Calu3 (cell line): Measurements from ENCODE around the gene ELL. TPM values are rescaled to one million over a fixed set of nuclear protein-coding genes. Genes with fewer than 3 reads are reported as not detected.

Experiments used
- BruUV-seq: library from RNA; stranded (reverse); fragments of 400-500 nt; replicated peaks from 2 replicates; lab custom pipeline; 2021; lab: Mats Ljungman, UMichigan
- CTCF ChIA-PET: fragments of 300-600 bp; sonication (Branson Sonifier 250); formaldehyde crosslinking; loops from one replicate; lab custom pipeline; 2022; ENCODE audit warnings: antibody characterized with exemption; lab: Charles Lee
- DNase-seq: peaks from one replicate; pipeline ENCODE4 v3.0.0; 2022
- H3K27ac Mint-ChIP-seq: one replicate; pipeline ENCODE4 v1.8.0; 2022; ENCODE audit warnings: mixed read lengths; ENCODE audit not compliant: unreplicated experiment
- H3K27me3 Mint-ChIP-seq: one replicate; pipeline ENCODE4 v1.8.0; 2022; ENCODE audit warnings: mixed read lengths; ENCODE audit not compliant: unreplicated experiment
- H3K36me3 Mint-ChIP-seq: one replicate; pipeline ENCODE4 v1.8.0; 2022; ENCODE audit warnings: mild to moderate bottlenecking, moderate library complexity, mixed read lengths; ENCODE audit not compliant: insufficient read depth, unreplicated experiment
- H3K4me1 Mint-ChIP-seq: one replicate; pipeline ENCODE4 v1.8.0; 2022; ENCODE audit warnings: mild to moderate bottlenecking, low read depth, mixed read lengths; ENCODE audit not compliant: unreplicated experiment
- H3K4me3 Mint-ChIP-seq: one replicate; pipeline ENCODE4 v1.8.0; 2022; ENCODE audit warnings: mild to moderate bottlenecking, low read depth, moderate library complexity, mixed read lengths; ENCODE audit not compliant: unreplicated experiment
- H3K9me3 Mint-ChIP-seq: one replicate; pipeline ENCODE4 v1.8.0; 2022; ENCODE audit warnings: low read depth, mixed read lengths; ENCODE audit not compliant: unreplicated experiment
- intact Hi-C: fragments of 100-400 bp; cut with micrococcal nuclease; formaldehyde crosslinking; loops from one replicate; pipeline ENCODE4 v1.10.0; 2022; ENCODE audit not compliant: unreplicated experiment
- total RNA-seq: library from RNA; stranded (reverse); gene quantifications from 2 replicates; pipeline ENCODE4 v1.2.3, GENCODE V29; 2022
- TF ChIP-seq, protein P1 (sequence below): fragments of 200-600 bp; IDR thresholded peaks from one replicate; pipeline ENCODE4 v1.8.0; 2022; ENCODE audit warnings: antibody characterized with exemption; ENCODE audit not compliant: unreplicated experiment

ELL gene
- total RNA-seq, 1 experiment from 2014 or later = 11.0 TPM

DNA sequence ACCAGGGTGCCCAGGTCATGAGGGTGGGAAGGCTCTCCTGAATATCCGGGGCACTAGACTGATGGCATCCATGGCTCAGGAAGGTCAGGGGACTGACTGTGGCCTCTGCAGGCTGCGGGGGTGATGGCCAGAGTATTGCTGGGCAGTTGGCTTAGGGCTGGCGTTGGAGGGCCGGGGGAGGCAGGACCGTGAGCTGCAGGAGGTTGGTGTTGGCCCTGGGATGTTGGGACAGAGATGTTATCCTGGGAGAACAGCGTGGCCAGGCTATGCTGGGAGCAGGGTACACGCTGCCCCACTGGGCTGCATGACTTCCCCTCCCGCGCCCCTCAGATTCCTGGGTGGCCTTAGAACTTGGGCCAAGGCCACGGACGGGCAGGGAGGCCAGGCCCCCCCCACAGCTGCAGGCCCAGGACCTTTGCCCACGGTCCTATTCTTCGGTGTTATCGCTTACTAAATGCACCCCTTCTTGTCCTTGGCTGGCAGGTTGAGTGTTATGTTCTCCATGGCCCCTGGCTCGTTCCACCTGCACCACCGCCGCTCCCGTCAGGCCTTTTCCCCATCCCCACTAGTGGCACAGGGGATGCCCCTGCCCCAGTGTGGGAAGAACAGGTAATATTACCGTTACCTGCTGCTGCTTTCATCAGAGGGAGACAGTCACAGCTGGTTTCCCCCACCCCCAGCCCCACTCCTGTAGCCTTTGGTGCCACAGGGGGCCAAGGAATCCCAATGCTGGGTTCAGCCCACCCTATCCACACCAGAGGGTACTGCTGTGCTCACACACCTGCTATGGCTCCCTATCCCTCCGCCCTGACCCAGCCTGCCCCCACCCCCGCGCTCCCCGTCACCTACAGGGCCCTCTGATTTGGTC lies 80.7 kb downstream of the ELL start:
- BruUV-seq = no TSS peak
- CTCF ChIA-PET = no interaction called here

DNA sequence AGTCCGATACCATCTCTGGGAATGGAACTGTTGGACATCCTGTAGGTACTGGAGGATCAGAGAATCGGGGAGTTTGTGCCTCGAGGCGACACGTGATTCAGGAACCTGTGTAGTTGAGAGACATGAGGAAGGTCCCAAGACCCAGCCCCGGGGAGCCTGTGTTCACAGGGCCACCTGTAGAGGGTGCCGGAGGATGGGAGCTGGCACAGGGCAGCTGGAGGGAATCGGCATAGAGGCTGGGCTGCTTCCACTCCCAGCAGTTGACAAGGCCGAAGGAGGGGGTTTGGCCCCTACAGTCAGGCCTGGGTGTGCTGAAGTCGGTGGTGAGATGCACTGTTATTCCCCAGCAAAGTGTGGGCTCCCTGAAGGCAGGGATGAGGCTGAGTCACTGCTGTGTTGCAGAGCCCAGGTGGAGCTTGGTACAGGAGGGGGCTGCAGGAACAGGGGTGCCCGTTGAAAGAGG lies 81.4 kb downstream of the ELL start:
- H3K27me3 Mint-ChIP-seq = no peaks in the 10 kb centered on the region
- DNase-seq = peak; percentile 49
- H3K4me3 Mint-ChIP-seq = no peak overlapping the region
- TF ChIP-seq, protein P1, sequence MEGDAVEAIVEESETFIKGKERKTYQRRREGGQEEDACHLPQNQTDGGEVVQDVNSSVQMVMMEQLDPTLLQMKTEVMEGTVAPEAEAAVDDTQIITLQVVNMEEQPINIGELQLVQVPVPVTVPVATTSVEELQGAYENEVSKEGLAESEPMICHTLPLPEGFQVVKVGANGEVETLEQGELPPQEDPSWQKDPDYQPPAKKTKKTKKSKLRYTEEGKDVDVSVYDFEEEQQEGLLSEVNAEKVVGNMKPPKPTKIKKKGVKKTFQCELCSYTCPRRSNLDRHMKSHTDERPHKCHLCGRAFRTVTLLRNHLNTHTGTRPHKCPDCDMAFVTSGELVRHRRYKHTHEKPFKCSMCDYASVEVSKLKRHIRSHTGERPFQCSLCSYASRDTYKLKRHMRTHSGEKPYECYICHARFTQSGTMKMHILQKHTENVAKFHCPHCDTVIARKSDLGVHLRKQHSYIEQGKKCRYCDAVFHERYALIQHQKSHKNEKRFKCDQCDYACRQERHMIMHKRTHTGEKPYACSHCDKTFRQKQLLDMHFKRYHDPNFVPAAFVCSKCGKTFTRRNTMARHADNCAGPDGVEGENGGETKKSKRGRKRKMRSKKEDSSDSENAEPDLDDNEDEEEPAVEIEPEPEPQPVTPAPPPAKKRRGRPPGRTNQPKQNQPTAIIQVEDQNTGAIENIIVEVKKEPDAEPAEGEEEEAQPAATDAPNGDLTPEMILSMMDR = no peak
- CTCF ChIA-PET = interaction anchor here (0.7 kb wide), 1 partner anchor 368 kb away, joined by 3 read pairs; no protein-coding TSS in a partner anchor
- no TSS peak for BruUV-seq
- peaks cover 57% of the 10 kb centered on the region for H3K36me3 Mint-ChIP-seq
- H3K27ac Mint-ChIP-seq = no peak overlapping the region
- H3K9me3 Mint-ChIP-seq = peaks cover 2% of the 10 kb centered on the region
- intact Hi-C loops = no loop called here
- H3K4me1 Mint-ChIP-seq = peaks cover 25% of the 10 kb centered on the region

More for the DNA sequence above, 80.7 kb downstream of the ELL start:
- peaks cover 55% of the 10 kb centered on the region for H3K36me3 Mint-ChIP-seq
- TF ChIP-seq, protein P1 = no peak
- no peaks in the 10 kb centered on the region for H3K27me3 Mint-ChIP-seq
- H3K4me1 Mint-ChIP-seq = peaks cover 25% of the 10 kb centered on the region
- H3K4me3 Mint-ChIP-seq = no peak overlapping the region
- intact Hi-C loops = no loop called here
- no peak overlapping the region for H3K27ac Mint-ChIP-seq
- no peak for DNase-seq
- H3K9me3 Mint-ChIP-seq = peaks cover 2% of the 10 kb centered on the region

DNA sequence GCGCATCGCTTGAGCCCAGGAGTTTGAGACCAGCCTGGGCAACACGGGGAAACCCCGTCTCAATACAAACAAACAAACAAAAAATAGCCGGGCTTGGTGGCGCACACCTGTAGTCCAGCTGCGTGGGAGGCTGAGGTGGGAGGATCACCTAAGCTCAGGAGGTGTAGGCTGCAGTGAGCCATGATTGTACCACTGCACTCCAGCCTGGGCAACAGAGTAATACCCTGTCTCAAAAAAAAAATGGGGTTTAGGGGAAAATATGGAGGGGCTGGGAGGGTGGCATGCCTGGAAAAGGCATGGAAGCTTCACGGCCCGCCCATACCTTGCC lies 82.0 kb downstream of the ELL start:
- peaks cover 57% of the 10 kb centered on the region for H3K36me3 Mint-ChIP-seq
- CTCF ChIA-PET = interaction anchor here (0.7 kb wide), 1 partner anchor 368 kb away, joined by 3 read pairs; no protein-coding TSS in a partner anchor
- no peak overlapping the region for H3K27ac Mint-ChIP-seq
- peaks cover 25% of the 10 kb centered on the region for H3K4me1 Mint-ChIP-seq
- no peaks in the 10 kb centered on the region for H3K27me3 Mint-ChIP-seq
- TF ChIP-seq, protein P1 = no peak
- H3K4me3 Mint-ChIP-seq = no peak overlapping the region
- no peak for DNase-seq
- intact Hi-C loops = no loop called here
- BruUV-seq = no TSS peak
- H3K9me3 Mint-ChIP-seq = peaks cover 2% of the 10 kb centered on the region

DNA sequence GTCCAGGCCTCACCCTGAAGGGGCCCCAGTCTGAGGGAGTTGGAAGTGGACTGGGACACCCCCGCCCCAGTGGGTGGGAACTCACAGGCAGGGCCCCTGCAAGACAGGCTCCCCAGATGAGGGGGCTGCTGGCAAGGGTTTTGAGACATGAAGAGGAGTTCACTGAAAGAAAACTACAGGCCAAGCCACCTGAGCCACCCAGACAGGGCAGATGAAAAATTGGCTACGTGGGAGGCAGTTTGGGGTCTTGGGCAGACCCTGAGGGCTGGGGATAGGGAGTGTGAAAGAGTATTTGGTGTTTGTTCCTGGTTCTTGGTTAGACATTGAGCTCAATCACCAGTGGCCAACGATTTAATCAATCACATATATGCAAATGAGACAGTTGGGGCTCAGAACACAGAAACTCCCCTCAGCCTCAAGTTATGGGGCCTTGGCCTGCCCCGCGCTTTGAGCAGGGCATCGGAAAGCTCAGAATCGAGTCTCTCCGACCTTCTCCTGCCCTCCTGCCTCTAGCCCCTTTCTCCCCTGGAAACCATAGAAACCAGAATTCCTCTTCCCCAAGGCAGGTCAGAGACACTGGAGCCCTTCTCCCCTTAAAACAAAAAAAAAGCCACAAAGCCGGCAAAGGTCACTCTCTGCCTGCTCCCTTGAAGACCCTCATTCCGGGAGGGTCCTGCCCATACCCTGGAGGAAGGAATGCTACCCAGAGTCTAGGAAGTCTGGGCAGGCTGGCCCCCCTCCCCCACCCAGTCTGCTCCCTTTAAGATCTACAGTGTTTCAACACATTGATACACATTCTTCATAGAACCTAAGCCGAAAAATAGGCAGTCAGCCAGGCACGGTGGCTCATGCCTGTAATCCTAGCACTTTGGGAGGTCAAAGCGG lies 82.6 kb downstream of the ELL start:
- peaks cover 61% of the 10 kb centered on the region for H3K36me3 Mint-ChIP-seq
- H3K9me3 Mint-ChIP-seq = peaks cover 2% of the 10 kb centered on the region
- CTCF ChIA-PET = interaction anchor here (0.7 kb wide), 1 partner anchor 208 kb away, joined by 3 read pairs; no protein-coding TSS in a partner anchor
- DNase-seq = peak; percentile 37
- peak overlapping the region; percentile 33 for H3K27ac Mint-ChIP-seq
- intact Hi-C loops = no loop called here
- TF ChIP-seq, protein P1 = no peak
- peaks cover 25% of the 10 kb centered on the region for H3K4me1 Mint-ChIP-seq
- no TSS peak for BruUV-seq
- H3K27me3 Mint-ChIP-seq = no peaks in the 10 kb centered on the region
- peak overlapping the region; percentile 72 for H3K4me3 Mint-ChIP-seq
